ENCODE data around the gene MNS1.
"Not testable (repeated sequence)": the region's sequence is repeated elsewhere in the genome, so short reads cannot be mapped to it uniquely, and the experiment has no call there.

Gene MNS1, protein sequence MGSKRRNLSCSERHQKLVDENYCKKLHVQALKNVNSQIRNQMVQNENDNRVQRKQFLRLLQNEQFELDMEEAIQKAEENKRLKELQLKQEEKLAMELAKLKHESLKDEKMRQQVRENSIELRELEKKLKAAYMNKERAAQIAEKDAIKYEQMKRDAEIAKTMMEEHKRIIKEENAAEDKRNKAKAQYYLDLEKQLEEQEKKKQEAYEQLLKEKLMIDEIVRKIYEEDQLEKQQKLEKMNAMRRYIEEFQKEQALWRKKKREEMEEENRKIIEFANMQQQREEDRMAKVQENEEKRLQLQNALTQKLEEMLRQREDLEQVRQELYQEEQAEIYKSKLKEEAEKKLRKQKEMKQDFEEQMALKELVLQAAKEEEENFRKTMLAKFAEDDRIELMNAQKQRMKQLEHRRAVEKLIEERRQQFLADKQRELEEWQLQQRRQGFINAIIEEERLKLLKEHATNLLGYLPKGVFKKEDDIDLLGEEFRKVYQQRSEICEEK

DNA sequence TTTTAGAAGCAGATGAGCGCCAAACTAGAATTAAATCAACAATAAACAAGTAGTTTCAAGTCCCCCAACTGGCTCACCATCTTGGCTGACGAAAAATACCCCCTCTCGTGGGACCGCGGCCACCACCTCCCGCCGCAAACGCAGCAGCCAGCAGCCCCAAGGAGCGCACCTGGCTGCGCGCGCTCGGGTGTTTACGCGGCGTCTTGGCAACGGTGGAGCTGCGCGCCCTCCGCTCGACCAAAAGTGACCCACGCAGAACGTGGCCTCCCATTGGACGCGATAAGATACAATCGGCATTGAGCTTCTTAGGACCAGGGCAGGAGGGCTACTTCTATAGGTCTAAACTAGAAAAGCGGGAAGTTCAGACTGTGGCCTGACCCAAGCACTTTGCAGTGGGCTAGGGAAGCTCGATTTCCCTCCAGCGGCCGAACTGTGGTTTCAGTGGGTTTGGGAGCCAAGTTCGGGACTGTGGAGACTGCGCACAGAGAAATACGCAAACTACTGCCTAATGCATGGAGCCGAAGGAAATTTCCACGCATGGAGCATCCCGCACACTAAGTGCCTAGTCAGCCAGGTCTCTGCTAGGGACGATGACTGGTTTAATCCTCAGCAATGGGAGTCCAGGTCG is at the start of gene MNS1:
Gene MNS1, minus strand, starts transcription at position 245 of the 628 bp plus-strand sequence. Its CDS starts 165 bp downstream, at position 80.
- peak; percentile 97 for DNase-seq (ENCODE audit: low spot score)

DNA sequence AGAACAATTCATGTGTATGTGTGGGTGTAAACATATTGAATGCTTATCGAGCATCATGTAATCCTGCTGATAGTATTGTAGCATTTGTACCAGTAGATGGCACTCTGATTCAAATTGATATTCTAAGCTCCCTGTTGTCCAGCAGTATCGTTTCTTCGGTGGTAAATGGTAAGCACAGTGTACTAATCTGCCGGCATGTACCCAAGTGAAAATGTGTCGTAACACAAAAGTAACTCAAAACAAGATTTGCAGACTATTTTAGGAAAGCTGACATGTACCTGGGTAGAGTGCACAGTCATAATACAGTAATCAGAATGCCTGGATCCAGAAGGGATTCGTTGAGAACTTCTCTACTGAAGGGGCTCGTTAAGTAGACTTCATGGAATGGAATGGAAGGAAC is 31.7 kb upstream of the MNS1 start:
- DNase-seq (ENCODE audit: low spot score): peak; percentile 81

DNA sequence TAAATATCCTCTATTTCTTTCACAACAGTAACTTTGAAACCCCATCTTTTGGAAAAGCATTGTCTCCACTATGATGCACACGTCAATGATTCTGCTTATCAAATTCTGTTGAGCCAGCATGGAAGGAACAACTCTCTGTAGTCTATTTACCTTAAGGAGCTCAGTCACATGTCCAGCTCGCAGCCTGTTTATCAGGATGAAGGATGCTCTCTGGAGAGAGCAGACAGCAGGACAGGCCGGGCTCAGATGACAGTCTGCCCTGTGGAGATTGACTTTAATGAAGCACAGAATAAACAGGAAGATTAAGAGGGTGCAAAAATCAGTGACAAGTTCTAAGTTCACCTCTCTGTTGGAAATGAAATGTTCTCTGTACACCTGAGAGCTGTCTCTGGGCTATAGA is 30.6 kb upstream of the MNS1 start:
- no peak for DNase-seq (ENCODE audit: low spot score)

DNA sequence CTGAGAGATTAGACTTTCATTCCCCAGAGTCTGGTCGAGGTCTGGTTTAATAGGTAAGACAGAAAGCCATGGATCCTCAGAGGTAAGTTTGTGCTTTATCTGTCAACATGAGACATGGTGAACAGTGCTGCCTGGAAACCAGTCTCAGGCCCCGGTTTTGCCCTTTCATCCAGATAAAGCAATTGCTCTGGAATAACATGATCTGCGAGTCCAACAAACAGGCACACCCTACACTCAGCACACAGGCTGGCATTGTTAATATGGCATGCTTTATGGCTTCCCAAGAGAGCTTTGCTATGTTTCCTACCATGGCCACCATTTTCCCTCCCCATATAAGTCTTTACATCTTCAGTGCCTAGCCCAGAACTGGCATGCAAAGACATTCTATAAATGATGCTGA is 30.1 kb upstream of the MNS1 start:
- no peak for DNase-seq (ENCODE audit: low spot score)

DNA sequence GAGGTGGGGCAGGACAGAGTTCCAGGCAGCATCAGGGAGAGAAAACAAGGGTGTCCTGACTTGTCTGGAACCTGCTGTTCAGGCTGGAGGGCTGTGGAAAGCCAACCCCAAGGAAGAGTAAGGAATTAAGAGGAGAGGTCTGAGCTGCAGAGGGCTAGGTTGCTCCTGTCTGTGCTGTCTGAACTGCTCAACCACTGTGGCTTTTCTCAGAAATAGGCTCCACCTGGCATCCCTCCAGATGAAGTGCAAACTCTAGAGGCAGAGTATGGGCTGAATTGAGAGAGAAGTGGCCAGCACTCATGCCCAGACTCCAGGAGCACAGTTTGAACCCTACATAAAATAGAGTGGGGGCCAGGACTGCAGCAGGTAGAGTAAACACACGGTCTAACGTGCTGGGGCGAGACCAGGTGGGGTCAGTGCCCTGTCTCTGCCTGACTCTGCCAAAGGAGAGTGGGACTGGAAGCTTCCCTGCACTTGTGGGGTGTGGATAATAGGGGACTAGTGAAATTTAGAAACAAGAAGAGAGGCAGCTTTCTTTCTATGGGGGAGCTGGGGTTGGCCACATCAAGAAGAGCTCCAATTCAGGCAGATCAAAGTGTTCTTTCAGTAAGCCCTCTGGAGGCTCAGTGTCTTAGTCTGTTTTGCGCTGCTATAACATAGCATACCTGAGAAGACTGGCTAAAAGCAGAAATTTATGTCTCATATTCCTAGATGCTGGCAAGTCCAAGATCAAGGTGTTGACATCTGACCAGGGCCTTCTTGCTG is 28.0 kb upstream of the MNS1 start:
- no peak for DNase-seq (ENCODE audit: low spot score)

DNA sequence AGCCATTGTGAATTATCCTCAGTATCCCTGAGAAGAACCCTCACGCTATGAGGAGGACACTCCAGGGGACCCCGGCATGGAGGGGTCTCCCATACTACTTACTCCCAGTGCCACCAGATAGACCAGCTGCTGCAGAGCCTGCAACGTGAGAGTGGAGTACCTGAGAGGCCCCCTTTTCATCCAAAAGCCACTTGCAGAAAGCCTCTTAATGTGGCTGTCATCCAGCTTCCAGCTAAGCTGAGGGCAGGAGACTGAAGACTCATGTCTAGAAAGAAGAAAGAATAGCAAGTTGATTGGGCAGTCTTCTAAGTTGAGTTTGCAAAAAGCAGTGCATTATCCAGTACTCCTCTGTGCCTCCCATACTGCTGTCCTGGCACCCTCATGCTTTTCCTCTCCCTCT is 27.3 kb upstream of the MNS1 start:
- no peak for DNase-seq (ENCODE audit: low spot score)

DNA sequence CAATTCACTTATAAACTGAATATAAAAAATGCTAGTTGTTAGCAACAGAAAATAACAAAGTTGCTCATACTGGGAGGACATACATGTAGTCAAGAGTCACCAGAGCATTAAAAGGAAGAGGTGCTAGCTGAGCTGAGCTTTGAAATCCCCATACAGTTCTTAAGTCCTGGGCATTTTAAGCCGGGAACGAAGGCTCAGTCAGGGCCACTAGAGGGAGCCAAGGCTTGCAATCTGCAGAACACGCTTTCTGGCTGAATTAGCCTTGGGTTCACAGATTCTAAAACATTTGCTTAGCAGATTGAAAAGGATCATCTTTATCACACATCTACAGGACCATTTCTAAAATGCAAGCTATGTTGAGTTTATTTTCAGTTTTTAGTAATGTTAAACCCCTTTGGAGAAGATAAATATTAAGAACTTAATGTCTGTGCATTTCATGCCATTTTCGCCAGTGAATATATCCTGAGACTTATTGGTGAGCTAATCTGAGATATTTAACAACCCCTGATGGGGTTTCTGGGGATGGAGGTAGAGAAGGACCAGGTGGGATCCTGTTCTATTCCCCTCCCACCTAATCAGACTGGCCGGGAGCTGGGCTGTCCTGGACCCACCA is 26.3 kb upstream of the MNS1 start:
- DNase-seq (ENCODE audit: low spot score): peak; percentile 86

DNA sequence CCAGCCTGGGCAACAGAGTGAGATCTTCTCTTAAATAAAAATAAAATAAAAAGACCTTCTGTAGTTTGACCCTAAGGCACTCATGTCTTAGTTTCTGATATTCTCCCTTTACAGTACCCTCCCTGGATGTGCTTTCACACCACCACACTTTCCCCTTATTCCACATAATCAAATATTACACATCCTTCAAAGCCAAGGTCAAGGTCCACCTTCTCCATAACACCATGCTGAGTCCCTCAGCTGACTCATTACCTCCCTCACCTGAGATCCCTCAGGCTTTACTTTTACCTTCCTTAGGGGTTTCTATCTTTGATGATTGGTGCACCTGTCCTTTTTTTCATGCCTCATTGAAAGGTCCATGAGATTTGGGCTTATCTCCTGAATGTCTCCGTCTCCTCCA is 25.5 kb upstream of the MNS1 start:
- DNase-seq (ENCODE audit: low spot score): no peak

DNA sequence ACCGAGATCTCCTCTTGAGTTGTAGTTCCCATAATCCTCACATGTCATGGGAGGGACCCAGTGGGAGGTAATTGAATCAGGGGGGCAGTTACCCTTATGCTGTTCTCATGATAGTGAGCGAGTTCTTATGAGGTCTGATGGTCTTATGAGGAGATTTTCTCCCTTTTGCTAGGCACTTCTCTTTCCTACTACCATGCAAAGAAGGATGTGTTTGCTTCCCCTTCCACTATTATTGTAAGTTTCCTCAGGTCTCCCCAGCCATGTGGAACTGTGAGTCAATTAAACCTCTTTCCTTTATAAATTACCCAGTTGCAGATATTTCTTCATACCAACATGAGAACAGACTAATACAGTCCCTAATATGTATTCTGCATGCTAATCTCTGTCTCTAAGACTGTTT is 21.3 kb upstream of the MNS1 start:
- DNase-seq (ENCODE audit: low spot score): not testable (repeated sequence)

DNA sequence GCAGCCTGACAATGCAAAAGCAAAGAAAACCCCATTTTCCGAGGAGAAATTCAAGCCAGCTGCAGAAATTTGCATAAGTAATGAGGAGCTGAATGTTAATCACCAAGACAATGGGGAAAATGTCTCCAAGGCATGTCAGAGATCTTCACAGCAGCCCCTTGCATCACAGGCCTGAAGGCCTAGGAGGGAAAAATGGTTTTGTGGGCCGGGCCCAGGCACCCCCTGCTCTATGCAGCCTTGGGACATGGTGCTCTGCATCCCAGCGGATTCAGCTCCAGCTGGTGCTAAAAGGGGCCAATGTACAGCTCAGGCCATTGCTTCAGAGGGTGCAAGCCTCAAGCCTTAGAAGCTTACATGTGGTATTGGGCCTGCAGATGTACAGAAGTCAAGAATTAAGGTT is 20.5 kb upstream of the MNS1 start:
- not testable (repeated sequence) for DNase-seq (ENCODE audit: low spot score)

DNA sequence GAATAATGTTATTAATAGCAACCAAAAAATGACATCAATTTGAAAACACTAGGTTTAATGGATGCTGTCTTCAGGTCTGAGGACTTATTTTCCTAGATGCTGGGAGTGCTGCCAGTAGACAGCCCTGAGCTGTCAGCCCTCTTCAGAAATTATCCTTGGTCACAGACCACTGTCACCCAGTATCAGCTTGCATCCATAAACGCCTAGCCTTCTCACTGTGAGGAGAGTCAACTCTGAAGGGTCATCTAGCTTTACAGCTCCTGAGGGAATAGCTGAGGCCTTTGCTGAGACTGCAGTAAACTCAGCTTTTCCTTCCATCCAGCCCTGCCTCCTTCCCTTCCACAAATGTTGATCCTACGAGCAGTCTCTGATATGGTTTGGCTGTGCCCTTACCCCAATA is 19.4 kb upstream of the MNS1 start:
- DNase-seq (ENCODE audit: low spot score): no peak

DNA sequence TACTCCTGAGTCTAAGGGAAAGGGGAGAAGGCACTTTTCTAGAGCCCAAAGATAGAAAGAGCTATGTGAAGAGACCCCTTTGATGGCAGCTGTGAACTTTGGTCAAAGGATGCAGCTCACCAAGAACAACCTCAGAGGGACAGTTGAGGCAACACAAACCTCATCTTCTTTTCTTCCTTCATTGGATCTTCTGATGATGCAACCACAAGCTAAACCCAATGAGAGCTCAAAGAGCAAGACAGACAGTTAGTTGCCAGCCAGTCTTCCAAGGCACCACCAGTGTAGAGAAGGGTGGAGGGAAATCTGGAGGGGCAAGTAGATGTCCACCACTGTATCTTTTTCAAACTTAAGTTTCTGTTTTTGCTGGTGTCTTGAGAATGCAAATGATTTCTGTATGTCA is 10.4 kb upstream of the MNS1 start:
- DNase-seq (ENCODE audit: low spot score): no peak

DNA sequence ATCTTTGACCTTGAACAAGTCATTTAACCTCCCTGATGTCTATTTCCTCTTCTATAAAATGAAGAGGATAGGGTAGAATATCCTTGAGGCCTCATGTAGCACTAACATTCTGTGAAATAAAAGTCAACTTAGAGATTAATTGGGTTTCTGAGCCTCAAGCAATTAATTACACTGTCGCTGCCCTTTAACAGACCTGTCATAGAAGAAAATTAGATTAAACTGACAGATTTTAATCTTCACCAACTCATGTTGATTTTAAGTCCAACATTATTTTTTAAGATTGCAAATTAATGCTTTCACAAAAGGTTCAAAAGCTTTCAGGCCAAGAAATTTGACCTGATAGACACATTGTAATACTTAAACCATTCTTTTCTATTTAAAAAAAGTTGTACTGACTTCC is 8.1 kb upstream of the MNS1 start:
- DNase-seq (ENCODE audit: low spot score): no peak

DNA sequence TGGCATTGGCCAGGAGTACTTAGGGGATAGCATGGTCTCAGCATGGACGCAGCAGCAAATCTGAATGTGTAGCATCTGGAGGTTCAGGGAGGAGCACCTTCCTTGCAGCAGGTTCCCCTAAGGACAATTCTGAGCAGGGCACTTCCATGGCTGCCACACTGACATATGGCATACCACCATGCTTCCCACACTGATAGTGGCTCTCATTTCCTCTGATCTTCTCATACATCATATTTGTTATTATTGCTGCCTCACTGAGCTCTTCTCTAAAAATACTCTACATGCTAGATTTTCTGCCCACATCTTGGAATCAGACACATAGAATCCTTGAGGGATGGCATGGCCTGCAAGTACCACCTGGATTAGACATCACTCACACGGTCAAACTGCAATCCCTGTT is 7.3 kb upstream of the MNS1 start:
- no peak for DNase-seq (ENCODE audit: low spot score)

DNA sequence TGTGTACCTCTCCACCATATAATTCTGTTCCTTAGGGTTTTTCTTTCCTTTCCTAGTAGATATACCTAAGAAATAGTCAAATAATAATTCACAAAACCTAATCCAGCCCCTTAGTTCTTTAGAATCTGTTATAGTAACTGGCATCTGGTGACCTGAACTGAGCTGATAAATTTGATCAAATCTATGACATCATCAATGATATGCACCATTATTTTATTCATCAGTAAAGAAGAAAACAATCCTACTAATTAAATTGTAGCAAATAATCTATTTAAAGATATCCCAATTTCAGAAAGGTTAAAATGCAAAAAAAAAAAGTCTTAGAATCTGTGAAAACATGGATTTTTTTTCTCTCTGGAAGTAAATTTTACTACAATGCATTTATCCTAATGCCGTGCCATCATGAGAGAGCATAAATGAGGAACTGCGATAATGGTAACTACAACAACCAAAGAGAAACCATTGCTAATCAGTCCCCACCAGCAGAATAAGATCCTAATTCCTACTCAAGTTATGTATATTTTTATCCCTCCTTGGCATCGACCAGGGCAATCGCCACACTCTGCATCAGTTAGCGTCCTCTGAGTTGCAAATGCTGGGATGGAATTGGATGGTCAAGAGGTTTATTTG is 6.6 kb upstream of the MNS1 start:
- no peak for DNase-seq (ENCODE audit: low spot score)

DNA sequence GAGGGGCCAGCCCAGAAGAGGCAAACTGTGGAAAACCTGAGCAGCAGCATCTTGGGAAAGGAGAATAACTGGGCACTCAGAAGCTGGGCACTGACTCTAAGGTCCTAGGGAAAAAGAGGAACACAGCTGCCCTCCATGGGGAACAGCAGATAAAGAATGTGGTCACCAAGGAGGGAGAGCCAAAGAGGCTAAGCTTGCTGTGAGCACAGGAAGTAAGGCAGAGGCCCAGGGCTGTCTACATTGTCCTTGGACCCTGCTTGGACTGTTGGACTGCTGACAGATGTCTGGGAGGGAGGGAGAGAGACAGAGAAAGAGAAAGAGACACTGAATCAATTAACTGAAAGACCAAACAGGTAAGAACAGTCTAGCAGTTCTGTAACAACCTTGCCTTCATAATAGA is 4.5 kb upstream of the MNS1 start:
- DNase-seq (ENCODE audit: low spot score): no peak

DNA sequence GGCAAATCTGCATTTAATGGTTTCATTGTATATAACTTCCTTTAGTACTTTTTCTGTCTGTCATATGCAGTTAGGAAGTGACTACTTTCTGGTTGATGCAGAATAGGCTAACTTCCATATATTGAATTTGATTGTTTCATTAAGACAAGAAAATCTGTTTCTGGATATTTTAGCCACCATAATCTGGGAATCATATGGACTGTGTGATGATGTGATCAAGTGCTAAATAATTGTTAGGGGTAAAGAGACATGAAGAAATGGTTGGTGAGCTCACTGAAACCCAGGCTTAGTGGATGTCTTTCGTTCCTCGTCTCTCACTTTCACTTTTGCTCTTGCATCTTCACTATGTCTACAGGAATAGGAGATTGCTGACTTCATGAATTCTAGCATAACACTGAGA is 3.5 kb upstream of the MNS1 start:
- DNase-seq (ENCODE audit: low spot score): peak; percentile 40

DNA sequence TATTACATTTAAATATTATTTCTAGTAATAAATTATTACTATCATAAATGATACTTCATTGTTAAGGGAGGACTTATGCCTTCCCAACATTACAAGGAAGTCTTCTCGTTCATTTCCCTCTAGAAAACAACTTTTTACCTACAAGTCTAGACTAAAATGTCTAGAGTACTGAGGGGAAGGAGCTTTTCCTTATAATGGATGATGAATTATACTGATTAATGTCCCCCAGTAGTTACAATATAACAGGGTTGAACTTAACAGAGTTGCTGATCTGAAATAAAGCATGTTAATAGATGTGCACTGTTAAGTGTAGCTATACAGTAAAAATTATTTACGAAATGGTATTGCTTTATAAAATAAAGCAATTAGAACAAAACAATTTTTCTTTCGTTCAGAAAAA is 2.7 kb upstream of the MNS1 start:
- DNase-seq (ENCODE audit: low spot score): no peak

DNA sequence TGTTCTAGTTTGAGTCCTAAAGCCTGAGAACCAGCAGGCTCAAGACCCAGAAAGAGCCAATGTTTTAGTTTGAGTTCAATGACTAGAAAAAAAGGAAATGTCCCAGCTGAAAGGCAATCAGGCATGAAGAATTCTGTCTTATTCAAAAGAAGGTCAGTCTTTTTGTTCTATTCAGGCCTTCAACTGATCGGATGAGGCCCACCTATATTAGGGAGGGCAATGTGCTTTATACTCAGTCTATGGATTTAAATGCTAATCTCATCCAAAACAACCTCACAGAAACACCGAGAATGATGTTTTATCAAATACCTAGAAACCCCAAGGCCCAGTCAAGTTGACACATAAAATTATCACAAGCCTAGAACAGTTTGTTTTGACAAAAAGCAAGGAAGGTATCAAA is 4.0 kb downstream of the MNS1 start:
- no peak for DNase-seq (ENCODE audit: low spot score)

DNA sequence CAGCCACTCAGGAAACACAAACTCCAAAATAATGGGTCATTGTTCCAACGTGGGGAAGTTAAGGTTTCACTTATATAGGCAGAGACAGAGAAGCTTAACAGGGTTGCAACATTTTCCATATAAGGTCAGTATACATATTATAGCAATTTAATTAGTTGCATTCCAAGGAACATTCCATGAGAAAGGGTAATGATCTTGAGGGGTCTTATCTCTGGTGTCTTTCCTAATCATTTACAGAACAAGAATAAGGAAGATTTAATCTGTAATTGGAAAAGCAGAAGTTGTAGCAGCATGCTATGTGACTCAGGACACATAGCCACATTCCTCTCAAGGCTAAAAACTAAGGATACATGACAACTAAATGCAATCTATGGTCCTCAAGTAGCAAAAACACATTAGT is 4.9 kb downstream of the MNS1 start:
- DNase-seq (ENCODE audit: low spot score): no peak

DNA sequence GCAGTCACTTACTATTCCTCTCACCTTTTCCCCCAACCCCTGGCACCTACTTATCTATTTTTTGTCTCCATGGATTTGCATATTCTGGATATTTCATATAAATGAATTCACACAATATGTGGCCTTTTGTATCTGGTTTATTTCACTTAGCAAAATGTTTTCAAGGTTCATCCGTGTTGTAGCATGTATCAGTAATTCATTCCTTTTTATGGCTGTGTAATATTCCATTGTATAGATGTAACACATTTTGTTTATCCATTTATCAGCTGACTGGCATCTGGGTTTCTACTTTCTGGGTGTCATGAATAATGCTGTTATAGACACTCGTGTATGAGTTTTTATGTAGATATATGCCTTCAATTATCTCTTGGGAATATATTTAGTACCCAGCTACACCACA is 5.8 kb downstream of the MNS1 start:
- DNase-seq (ENCODE audit: low spot score): no peak

DNA sequence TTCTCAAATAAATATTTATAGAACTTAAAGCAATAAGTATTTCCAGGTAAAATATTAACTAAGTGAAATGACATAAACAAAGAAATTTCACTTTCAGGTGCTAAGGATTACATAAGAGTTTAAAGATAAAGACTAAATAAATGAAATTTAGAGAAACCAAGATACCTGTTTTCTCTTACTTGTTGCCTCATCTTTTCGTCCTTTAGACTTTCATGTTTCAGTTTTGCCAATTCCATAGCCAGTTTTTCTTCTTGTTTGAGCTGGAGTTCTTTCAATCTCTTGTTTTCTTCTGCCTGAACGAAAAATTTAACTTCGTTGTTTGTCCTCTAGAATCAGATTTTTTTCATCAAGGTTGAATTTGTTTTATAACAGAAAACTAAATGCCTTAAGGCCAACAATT is 8.7 kb downstream of the MNS1 start:
- DNase-seq (ENCODE audit: low spot score): no peak
